ENCODE data around the gene FADS2.

Gene FADS2

GRCh38 chr11:61847914-61848581 is 19.9 kb downstream of the FADS2 start:
- no peak for DNase-seq (ENCODE audit: low read depth)
- H3K4me3 ChIP-seq (ENCODE audit: low read length) = no peak overlapping the region
- no peak for TF ChIP-seq CTCF (conservative IDR thresholded peaks at IDR 0.05; ENCODE audit: low read depth, low read length)

DNA sequence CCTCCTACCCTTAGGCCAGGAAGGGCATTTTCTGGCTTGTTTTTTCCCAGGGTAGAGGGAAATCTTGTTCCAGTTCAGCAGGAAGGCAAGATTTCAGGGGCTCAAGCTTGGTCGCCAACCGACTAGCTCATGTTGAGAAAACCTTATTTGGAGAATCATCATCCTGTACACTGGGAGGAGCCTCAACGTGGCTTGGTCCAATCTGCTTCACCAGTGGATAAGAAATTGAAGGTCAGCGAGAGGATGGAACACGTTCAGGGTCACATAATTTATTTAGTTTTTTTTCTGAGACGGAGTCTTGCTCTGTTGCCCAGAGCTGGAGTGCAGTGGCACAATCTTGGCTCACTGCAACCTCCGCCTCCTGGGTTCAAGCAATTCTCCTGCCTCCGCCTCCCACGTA is 20.5 kb downstream of the FADS2 start:
- TF ChIP-seq CTCF (conservative IDR thresholded peaks at IDR 0.05; ENCODE audit: low read depth, low read length) = no peak
- H3K4me3 ChIP-seq (ENCODE audit: low read length) = no peak overlapping the region
- DNase-seq (ENCODE audit: low read depth) = no peak

DNA sequence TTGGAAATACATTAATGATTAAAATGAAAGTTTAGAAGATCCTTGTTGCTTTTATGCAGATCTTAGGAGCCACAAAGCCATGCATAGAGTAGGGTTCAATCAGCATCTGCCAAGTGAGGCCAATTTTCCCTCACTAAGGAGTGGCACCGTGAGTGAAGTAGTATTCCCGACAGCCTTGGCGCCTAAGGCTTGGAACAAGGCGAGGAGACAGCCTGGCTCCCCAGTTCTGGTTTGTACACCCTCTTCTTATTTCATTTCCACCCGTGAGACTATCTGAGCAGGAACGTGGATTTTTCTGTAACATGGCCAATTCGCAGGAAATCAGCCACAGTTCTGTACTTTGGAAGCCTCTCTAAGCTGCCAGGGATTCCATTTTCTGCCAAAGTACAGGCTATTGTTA is 22.6 kb downstream of the FADS2 start:
- no peak for DNase-seq (ENCODE audit: low read depth)
- no peak overlapping the region for H3K4me3 ChIP-seq (ENCODE audit: low read length)
- no peak for TF ChIP-seq CTCF (conservative IDR thresholded peaks at IDR 0.05; ENCODE audit: low read depth, low read length)

DNA sequence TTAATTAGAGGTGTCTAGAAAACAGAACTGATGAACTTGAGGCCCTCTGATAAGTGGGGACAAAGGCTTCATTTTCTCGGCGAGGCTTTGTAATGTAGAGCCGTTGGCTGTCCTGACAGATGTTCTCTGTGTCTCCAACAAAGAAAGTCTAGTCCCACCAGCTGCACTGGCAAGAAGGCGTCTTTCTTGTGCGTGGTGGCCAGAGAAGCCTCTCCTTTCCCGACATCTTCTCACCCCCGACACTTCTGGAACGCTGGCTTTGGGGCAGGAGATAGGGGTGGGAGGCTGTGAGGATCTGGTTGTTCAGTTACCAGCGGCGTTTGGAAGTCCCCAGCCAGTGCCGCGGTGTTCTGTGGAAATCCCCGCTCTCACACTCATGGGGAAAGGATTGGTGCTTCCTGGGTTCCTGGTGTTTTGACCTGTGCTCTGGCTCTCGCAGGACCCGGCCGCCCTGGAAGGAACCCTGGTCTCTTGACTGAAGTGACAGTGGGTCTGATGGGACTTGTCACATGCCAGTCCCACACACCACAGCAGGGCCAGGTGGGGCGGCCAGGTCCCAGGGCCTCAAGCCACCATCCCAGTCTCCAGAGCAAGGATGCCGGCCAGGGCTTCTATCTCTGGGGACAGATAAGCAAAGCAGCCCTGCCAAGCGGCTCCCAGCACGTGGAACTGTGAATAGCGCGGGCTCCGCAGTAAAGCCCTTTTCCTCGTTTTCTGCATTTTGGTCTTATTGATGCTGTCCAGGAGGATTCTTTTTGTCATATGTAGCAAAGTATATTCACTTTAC is 23.2 kb downstream of the FADS2 start:
- no peak for TF ChIP-seq CTCF (conservative IDR thresholded peaks at IDR 0.05; ENCODE audit: low read depth, low read length)
- no peak overlapping the region for H3K4me3 ChIP-seq (ENCODE audit: low read length)
- no peak for DNase-seq (ENCODE audit: low read depth)

GRCh38 chr11:61851900-61852295 is 23.8 kb downstream of the FADS2 start:
- TF ChIP-seq CTCF (conservative IDR thresholded peaks at IDR 0.05; ENCODE audit: low read depth, low read length) = no peak
- no peak overlapping the region for H3K4me3 ChIP-seq (ENCODE audit: low read length)
- no peak for DNase-seq (ENCODE audit: low read depth)

GRCh38 chr11:61853698-61854169 is 25.6 kb downstream of the FADS2 start:
- no peak overlapping the region for H3K4me3 ChIP-seq (ENCODE audit: low read length)
- no peak for DNase-seq (ENCODE audit: low read depth)
- no peak for TF ChIP-seq CTCF (conservative IDR thresholded peaks at IDR 0.05; ENCODE audit: low read depth, low read length)
